Osteocyte (in vitro differentiated cells): ENCODE measurements around the gene RAP2C. TPM values are rescaled to one million over a fixed set of nuclear protein-coding genes. Genes with fewer than 3 reads are reported as not detected.

Source experiments
- DNase-seq: peaks from one replicate; pipeline ENCODE4 v3.0.0; 2021; ENCODE audit warnings: mixed read lengths; ENCODE audit not compliant: unreplicated experiment; ENCODE audit errors: extremely low spot score
- H3K27ac Mint-ChIP-seq: one replicate; pipeline ENCODE4 v1.8.0; 2021; ENCODE audit warnings: mild to moderate bottlenecking, mixed read lengths; ENCODE audit not compliant: unreplicated experiment
- H3K27me3 Mint-ChIP-seq: one replicate; pipeline ENCODE4 v1.8.0; 2021; ENCODE audit warnings: mixed read lengths; ENCODE audit not compliant: unreplicated experiment
- H3K36me3 Mint-ChIP-seq: one replicate; pipeline ENCODE4 v1.8.0; 2021; ENCODE audit warnings: mixed read lengths; ENCODE audit not compliant: unreplicated experiment
- H3K4me1 Mint-ChIP-seq: one replicate; pipeline ENCODE4 v1.8.0; 2021; ENCODE audit warnings: mixed read lengths; ENCODE audit not compliant: unreplicated experiment
- H3K4me3 Mint-ChIP-seq: one replicate; pipeline ENCODE4 v1.8.0; 2021; ENCODE audit warnings: mild to moderate bottlenecking, moderate library complexity, mixed read lengths; ENCODE audit not compliant: unreplicated experiment
- H3K9me3 Mint-ChIP-seq: one replicate; pipeline ENCODE4 v1.8.0; 2021; ENCODE audit warnings: mixed read lengths; ENCODE audit not compliant: unreplicated experiment
- CTCF ChIP-seq: fragments of 200-600 bp; sonication (generic); IDR thresholded peaks from 2 replicates; pipeline ENCODE4 v1.5.0; 2021; ENCODE audit warnings: antibody characterized with exemption, mild to moderate bottlenecking, moderate library complexity
- total RNA-seq: library from RNA; stranded (reverse); gene quantifications from 2 replicates; pipeline ENCODE4 v1.2.1, GENCODE V29; 2021

Gene RAP2C
- total RNA-seq, 1 donor from 2014 or later: 44.3 TPM

- Mint-ChIP-seq H3K27me3 (no peaks in the 10 kb centered on the region), H3K36me3 (peaks cover 34% of the 10 kb centered on the region), H3K27ac (no peak overlapping the region), H3K4me3 (no peak overlapping the region), H3K4me1 (peaks cover 32% of the 10 kb centered on the region), H3K9me3 (no peaks in the 10 kb centered on the region)
- no peak for TF ChIP-seq CTCF
- DNase-seq: no peak
These were observed 14.6 kb downstream of the RAP2C start for GRCh38 chrX:132204629-132205028.

- H3K4me1 Mint-ChIP-seq: peaks cover 9% of the 10 kb centered on the region
- no peak for DNase-seq
These were observed 18.3 kb downstream of the RAP2C start for GRCh38 chrX:132200976-132201375.

GRCh38 chrX:132199941-132200340, 19.3 kb downstream of the RAP2C start:
- Mint-ChIP-seq H3K27me3 (no peaks in the 10 kb centered on the region), H3K4me1 (peaks cover 3% of the 10 kb centered on the region), H3K4me3 (no peak overlapping the region), H3K9me3 (peaks cover 3% of the 10 kb centered on the region), H3K36me3 (peaks cover 26% of the 10 kb centered on the region), H3K27ac (no peak overlapping the region)
- TF ChIP-seq CTCF: no peak
- DNase-seq: no peak

More at GRCh38 chrX:132200976-132201375, 18.3 kb downstream of the RAP2C start:
- Mint-ChIP-seq H3K27me3 (no peaks in the 10 kb centered on the region), H3K27ac (no peak overlapping the region), H3K4me3 (no peak overlapping the region), H3K9me3 (peaks cover 3% of the 10 kb centered on the region), H3K36me3 (peaks cover 27% of the 10 kb centered on the region)
- TF ChIP-seq CTCF: no peak

GRCh38 chrX:132193872-132194574, 25.2 kb downstream of the RAP2C start:
- Mint-ChIP-seq H3K27ac (no peak overlapping the region), H3K36me3 (peaks cover 4% of the 10 kb centered on the region), H3K9me3 (peaks cover 3% of the 10 kb centered on the region), H3K4me3 (no peak overlapping the region), H3K4me1 (no peaks in the 10 kb centered on the region), H3K27me3 (no peaks in the 10 kb centered on the region)
- no peak for TF ChIP-seq CTCF
- no peak for DNase-seq

GRCh38 chrX:132191938-132192337, 27.3 kb downstream of the RAP2C start:
- Mint-ChIP-seq H3K27ac (no peak overlapping the region), H3K27me3 (no peaks in the 10 kb centered on the region), H3K9me3 (no peaks in the 10 kb centered on the region), H3K4me1 (peaks cover 10% of the 10 kb centered on the region), H3K4me3 (no peak overlapping the region), H3K36me3 (peaks cover 4% of the 10 kb centered on the region)
- TF ChIP-seq CTCF: no peak
- no peak for DNase-seq
